Hepatocyte (in vitro differentiated cells): ENCODE data around the gene TOMM70. TPM values are rescaled to one million over a fixed set of nuclear protein-coding genes. Genes with fewer than 3 reads are reported as not detected.

ENCODE experiments used
- DNase-seq: peaks from one replicate; pipeline ENCODE4 v3.0.0-alpha.2; 2016; ENCODE audit warnings: low spot score
- H2AFZ ChIP-seq: fragments of 200-600 bp; sonication (generic); 2 replicates; pipeline ENCODE4 v1.6.0; 2016; ENCODE audit warnings: antibody characterized with exemption, mild to moderate bottlenecking
- H3K27ac ChIP-seq: fragments of 200-600 bp; sonication (generic); 2 replicates; pipeline ENCODE4 v1.5.1; 2016; ENCODE audit warnings: mild to moderate bottlenecking
- H3K27me3 ChIP-seq: fragments of 200-600 bp; sonication (generic); 2 replicates; pipeline ENCODE4 v1.6.1; 2016
- H3K36me3 ChIP-seq: fragments of 200-600 bp; sonication (generic); replicated peaks from 2 replicates; pipeline ENCODE4 v1.5.1; 2016; ENCODE audit warnings: low read depth; ENCODE audit not compliant: insufficient read depth
- H3K4me1 ChIP-seq: fragments of 200-600 bp; sonication (generic); 2 replicates; pipeline ENCODE4 v1.5.1; 2016; ENCODE audit warnings: mild to moderate bottlenecking, moderate library complexity; ENCODE audit not compliant: insufficient read depth
- H3K4me2 ChIP-seq: fragments of 200-600 bp; sonication (generic); 2 replicates; pipeline ENCODE4 v1.6.0; 2016
- H3K4me3 ChIP-seq: fragments of 200-600 bp; sonication (generic); 2 replicates; pipeline ENCODE4 v1.5.1; 2016; ENCODE audit warnings: mild to moderate bottlenecking
- H3K79me2 ChIP-seq: fragments of 200-600 bp; sonication (generic); 2 replicates; pipeline ENCODE4 v1.6.0; 2017; ENCODE audit warnings: mild to moderate bottlenecking
- H3K9me2 ChIP-seq: fragments of 200-600 bp; sonication (generic); replicated peaks from 2 replicates; pipeline ENCODE4 v1.6.0; 2017; ENCODE audit warnings: mild to moderate bottlenecking; ENCODE audit not compliant: insufficient read depth
- H3K9me3 ChIP-seq: fragments of 200-600 bp; sonication (generic); 2 replicates; pipeline ENCODE4 v1.5.1; 2016; ENCODE audit warnings: low read depth, mild to moderate bottlenecking
- H4K20me1 ChIP-seq: fragments of 200-600 bp; sonication (generic); 2 replicates; pipeline ENCODE4 v1.6.0; 2016; ENCODE audit warnings: mild to moderate bottlenecking; ENCODE audit not compliant: insufficient read depth, poor library complexity, severe bottlenecking
- EZH2 ChIP-seq: fragments of 200-600 bp; sonication (generic); IDR thresholded peaks from 2 replicates; pipeline ENCODE4 v1.6.1; 2016; ENCODE audit warnings: antibody characterized with exemption, mild to moderate bottlenecking, borderline replicate concordance
- EZH2phosphoT487 ChIP-seq: fragments of 200-600 bp; sonication (generic); IDR thresholded peaks from one replicate; pipeline ENCODE4 v1.6.1; 2018; ENCODE audit warnings: antibody characterized with exemption, mild to moderate bottlenecking, low read depth, moderate library complexity; ENCODE audit not compliant: unreplicated experiment, severe bottlenecking
- WGBS: methylation state at CpG from one replicate; pipeline ENCODE4 v1.1.6; 2016; ENCODE audit warnings: low lambda C conversion rate; ENCODE audit errors: missing lambda C conversion rate; 5-methylcytosine and 5-hydroxymethylcytosine counted together
- polyA plus RNA-seq: library from polyadenylated mRNA; unstranded; fragments of >200 nt; fragmentation: Nextera tagmentation; extraction: Ambion mirVana; gene quantifications from 2 replicates; pipeline ENCODE4 v1.2.1, GENCODE V29; 2016
- total RNA-seq: library from RNA; depleted of rRNA; stranded (reverse); fragments of >200 nt; gene quantifications from 2 replicates; pipeline ENCODE4 v1.2.3, GENCODE V29; 2014
- TF ChIP-seq, protein P1 (sequence below): fragments of 200-600 bp; sonication (generic); IDR thresholded peaks from 2 replicates; pipeline ENCODE4 v1.5.1; 2016; ENCODE audit warnings: antibody characterized with exemption, mild to moderate bottlenecking; ENCODE audit not compliant: poor library complexity

TOMM70 gene
- total and polyA plus RNA-seq, 2 experiments from 2014 or later = 23.2 to 75.7 TPM

DNA sequence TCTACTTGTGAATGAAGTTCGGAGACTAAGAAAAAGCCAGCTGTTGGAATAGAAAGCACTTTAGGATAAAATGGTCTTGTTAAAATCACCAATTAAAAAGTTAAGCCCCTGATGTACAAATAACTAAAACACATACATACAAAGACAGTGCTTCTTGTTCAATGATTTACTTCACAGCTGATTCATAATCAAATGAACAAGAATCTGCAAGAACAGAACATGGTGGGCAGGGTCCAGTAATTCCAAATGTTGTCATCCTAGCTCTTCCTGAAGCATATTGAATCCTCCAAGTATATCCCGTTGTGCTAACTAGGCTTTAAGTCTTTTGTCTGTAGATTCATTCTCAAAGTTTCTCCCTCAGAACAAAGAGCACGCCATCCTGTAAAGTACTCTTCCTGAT is 41.9 kb downstream of the TOMM70 start:
- no peak overlapping the region for H3K4me3 ChIP-seq
- H3K27me3 ChIP-seq = no peaks in the 10 kb centered on the region
- 97% methylated on average over 3 of the region's 3 CpGs for WGBS
- TF ChIP-seq, protein P1, sequence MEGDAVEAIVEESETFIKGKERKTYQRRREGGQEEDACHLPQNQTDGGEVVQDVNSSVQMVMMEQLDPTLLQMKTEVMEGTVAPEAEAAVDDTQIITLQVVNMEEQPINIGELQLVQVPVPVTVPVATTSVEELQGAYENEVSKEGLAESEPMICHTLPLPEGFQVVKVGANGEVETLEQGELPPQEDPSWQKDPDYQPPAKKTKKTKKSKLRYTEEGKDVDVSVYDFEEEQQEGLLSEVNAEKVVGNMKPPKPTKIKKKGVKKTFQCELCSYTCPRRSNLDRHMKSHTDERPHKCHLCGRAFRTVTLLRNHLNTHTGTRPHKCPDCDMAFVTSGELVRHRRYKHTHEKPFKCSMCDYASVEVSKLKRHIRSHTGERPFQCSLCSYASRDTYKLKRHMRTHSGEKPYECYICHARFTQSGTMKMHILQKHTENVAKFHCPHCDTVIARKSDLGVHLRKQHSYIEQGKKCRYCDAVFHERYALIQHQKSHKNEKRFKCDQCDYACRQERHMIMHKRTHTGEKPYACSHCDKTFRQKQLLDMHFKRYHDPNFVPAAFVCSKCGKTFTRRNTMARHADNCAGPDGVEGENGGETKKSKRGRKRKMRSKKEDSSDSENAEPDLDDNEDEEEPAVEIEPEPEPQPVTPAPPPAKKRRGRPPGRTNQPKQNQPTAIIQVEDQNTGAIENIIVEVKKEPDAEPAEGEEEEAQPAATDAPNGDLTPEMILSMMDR = no peak
- TF ChIP-seq EZH2phosphoT487 (no peak), EZH2 (no peak)
- no peak overlapping the region for H2AFZ ChIP-seq
- H3K27ac ChIP-seq = peak overlapping the region; percentile 8
- no peaks in the 10 kb centered on the region for H3K9me3 ChIP-seq
- no peaks in the 10 kb centered on the region for H3K79me2 ChIP-seq
- H3K9me2 ChIP-seq = no peaks in the 10 kb centered on the region
- no peaks in the 10 kb centered on the region for H4K20me1 ChIP-seq
- DNase-seq = no peak
- H3K4me2 ChIP-seq = no peak overlapping the region
- H3K36me3 ChIP-seq = no peaks in the 10 kb centered on the region
- H3K4me1 ChIP-seq = no peaks in the 10 kb centered on the region

DNA sequence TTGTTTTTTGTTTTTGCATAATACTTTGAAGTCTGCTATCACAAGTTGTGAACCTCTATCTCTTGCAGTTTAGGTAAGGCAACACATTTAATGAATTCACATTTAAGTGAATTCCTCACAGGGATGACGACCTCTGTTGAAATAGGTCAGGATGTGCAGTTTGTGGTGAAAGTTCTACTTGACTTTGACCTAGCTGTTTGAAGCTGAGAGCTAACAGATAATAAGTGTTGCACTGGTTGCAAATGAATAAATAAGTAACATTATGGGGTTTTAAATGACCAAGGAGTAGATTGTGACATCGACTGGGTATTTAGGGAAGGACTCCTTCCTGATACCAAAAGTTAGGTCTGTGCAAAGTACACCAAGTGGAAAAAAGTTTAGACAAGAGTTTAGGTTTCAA is 42.5 kb downstream of the TOMM70 start:
- H3K4me3 ChIP-seq = no peak overlapping the region
- H3K27ac ChIP-seq = peak overlapping the region; percentile 8
- H3K79me2 ChIP-seq = no peaks in the 10 kb centered on the region
- H2AFZ ChIP-seq = no peak overlapping the region
- no peaks in the 10 kb centered on the region for H3K9me2 ChIP-seq
- H3K4me1 ChIP-seq = no peaks in the 10 kb centered on the region
- no peaks in the 10 kb centered on the region for H3K27me3 ChIP-seq
- no peak overlapping the region for H3K4me2 ChIP-seq
- H3K36me3 ChIP-seq = no peaks in the 10 kb centered on the region
- WGBS = 86% methylated on average over 2 of the region's 2 CpGs
- no peaks in the 10 kb centered on the region for H3K9me3 ChIP-seq
- no peaks in the 10 kb centered on the region for H4K20me1 ChIP-seq
- TF ChIP-seq EZH2phosphoT487 = no peak
- TF ChIP-seq, protein P1 = no peak
- TF ChIP-seq EZH2 = no peak
- no peak for DNase-seq

- H3K27me3 ChIP-seq = no peaks in the 10 kb centered on the region
- TF ChIP-seq EZH2phosphoT487 (no peak), EZH2 (no peak)
- TF ChIP-seq, protein P1 = no peak
- H3K9me2 ChIP-seq = no peaks in the 10 kb centered on the region
- H3K4me3 ChIP-seq = no peak overlapping the region
- 92% methylated on average over 3 of the region's 3 CpGs for WGBS
- H3K4me1 ChIP-seq = no peaks in the 10 kb centered on the region
- no peaks in the 10 kb centered on the region for H3K36me3 ChIP-seq
- H3K27ac ChIP-seq = no peak overlapping the region
- no peaks in the 10 kb centered on the region for H3K79me2 ChIP-seq
- no peak overlapping the region for H2AFZ ChIP-seq
- no peaks in the 10 kb centered on the region for H3K9me3 ChIP-seq
- no peak for DNase-seq
- H3K4me2 ChIP-seq = no peak overlapping the region
- H4K20me1 ChIP-seq = no peaks in the 10 kb centered on the region
Observed at GRCh38 chr3:100354850-100355249, 46.0 kb downstream of the TOMM70 start.
